Measurements from ENCODE around the gene DROSHA.

DROSHA gene

DNA sequence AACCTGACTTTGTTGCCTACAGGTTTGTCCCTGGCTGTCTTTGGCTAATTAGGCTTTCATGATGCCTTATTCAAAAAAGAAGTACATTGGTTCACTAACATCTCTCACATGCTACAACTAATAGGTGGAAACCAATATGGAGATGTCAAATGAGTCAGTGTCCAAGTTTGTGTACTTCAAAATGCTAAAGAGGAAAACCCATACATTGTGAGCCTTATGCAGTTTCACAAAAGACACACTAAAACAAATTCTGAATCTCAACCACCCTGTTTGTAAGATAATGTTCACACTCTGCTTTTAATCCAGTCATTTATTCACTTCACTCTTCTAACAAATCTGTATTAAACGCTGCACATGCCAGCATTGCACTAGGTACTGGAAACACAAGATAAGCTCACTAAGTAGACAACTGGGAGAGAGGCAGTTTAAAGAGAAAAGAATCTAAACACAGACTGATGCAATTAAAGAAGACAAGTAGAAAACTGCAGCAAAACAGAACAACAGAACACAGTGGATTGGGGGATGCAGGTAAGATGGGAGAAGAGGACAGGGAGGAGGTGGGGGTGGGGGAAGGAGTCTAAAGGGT, 104.1 kb downstream of the DROSHA start:
- DNase-seq, result no peak
- intact Hi-C loops (cut with DNase I), result no loop called here

GRCh38 chr5:31427013-31427723, 104.7 kb downstream of the DROSHA start:
- intact Hi-C loops (cut with DNase I), result no loop called here
- no peak for DNase-seq

DNA sequence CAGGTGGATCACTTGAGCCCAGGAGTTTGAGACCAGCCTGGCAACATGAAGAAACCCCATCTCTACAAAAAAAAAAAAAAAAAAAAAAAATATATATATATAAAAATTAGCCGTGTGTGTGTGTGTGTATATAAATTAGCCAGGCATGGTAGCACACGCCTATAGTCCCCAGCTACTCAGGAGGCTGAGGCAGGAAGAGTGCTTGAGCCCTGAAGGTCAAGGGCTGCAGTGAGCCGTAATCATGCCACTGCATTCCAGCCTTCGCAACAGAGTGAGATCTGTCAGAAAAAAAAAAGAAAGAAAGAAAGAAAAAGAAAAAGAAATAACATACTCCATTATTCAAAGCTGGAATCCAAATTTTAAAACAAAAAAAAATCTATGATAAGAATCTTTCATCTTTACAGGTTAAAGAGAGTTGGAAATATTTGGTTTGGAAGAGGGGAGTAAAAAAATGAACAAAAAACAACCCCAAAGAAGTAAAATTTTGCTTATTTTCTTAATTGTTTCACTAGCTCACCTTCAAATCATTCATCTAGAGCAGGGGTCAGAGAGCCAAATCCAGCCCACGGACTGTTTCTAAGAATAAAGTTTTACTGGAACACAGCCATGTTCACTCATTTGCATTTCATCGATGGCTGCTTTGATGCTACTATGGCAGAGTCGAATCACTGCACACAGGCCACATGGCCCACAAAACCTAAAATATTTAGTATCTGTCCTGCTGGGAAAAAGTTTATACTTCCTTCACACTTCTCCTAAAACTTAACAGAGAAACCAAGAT, 109.9 kb downstream of the DROSHA start:
- intact Hi-C loops (cut with DNase I), result no loop called here
- no peak for DNase-seq

GRCh38 chr5:31417512-31417911, 114.4 kb downstream of the DROSHA start:
- intact Hi-C loops (cut with DNase I), result no loop called here
- DNase-seq, result no peak

GRCh38 chr5:31416547-31416946, 115.3 kb downstream of the DROSHA start:
- DNase-seq, result no peak
- intact Hi-C loops (cut with DNase I), result no loop called here

DNA sequence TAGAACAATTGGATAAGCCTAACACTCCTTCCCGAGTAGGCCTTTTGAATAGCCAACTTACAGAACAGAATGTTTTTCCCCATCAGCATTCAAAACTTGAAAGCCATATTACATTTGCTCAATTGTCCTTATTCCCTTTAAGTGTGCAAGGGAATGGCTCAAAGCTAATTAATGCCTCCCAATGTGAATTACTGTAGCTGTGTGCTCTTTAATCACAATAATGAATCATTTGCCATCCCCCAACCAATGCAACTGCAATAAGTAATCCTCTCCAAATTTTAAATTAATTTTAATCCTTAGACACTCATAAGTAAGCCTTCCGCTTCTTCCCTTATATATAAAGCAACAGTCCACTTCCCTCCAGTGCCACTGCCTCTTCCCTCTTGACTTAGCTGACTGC, 115.9 kb downstream of the DROSHA start:
- DNase-seq, result no peak
- intact Hi-C loops (cut with DNase I), result no loop called here

DNA sequence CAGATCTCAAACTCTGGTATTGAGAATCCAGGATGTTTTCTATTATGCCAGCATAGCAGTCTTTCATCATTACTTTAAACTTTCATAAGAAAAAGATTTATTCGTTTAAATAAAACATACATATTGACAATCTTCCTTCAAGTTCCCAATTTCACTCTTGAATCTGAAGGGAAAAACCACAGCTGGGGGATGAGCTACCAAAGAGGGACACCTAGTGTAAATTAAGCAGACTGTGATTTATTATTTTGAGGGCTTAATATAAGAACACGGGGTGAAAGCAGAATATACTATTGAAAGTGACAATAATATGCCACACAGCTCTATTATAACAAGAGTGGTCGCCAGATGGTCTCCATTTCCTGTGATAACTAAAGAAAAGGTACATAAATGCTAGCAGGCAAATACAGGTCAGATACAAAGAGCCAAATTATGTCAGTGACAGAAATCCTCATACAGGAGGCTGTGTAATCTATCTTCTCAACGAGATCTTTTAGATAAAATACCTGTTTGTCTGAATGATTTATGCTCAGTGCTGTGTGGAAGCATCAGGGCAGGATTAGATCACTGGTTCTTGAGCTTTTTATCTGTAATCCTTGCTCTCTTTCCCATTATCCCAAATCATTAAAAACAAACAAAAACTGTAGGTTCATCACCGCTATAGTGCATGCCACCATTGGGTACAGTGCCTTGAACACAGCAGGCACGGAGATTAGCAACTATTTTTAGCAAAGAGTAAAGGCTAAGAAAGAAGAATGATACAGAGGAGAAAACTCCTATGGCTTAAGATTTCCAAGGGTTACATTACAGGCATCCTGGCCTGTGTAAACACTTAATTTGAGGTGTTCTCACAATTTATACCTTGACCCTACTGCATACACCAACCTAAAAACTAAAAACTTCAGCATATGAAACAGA, 116.6 kb downstream of the DROSHA start:
- no peak for DNase-seq
- intact Hi-C loops (cut with DNase I), result no loop called here

GRCh38 chr5:31413030-31413812, 118.7 kb downstream of the DROSHA start:
- DNase-seq, result peak in 32 of 42 donors; percentile 10 to 54 (median 32)
- intact Hi-C loops (cut with DNase I), result no loop called here

- no peak for DNase-seq
- intact Hi-C loops (cut with DNase I), result no loop called here
These were observed 119.6 kb downstream of the DROSHA start for GRCh38 chr5:31412324-31412723.

GRCh38 chr5:31410089-31410488, 121.8 kb downstream of the DROSHA start:
- DNase-seq, result peak in 7 of 42 donors; percentile 6 to 61 (median 19)
- intact Hi-C loops (cut with DNase I), result no loop called here

DNA sequence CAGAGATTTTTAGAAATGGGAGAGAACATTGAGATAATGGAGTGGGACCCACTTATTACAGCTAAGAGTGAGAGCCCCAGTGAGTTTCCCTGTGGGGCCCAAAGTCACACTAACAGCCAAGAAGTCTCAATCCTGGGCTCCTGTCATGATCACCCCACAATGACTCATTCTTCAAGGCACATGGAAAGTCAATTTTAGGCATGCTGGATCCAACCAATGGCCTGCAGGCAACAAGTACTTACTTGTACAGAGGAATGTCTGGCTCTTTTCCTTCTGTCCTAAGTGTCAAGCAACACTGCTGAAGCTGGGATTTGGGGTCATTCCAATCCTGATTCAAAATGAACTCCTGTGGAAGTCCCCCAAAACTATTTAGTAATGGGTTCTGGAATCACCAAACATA, 123.1 kb downstream of the DROSHA start:
- intact Hi-C loops (cut with DNase I), result no loop called here
- DNase-seq, result no peak

- intact Hi-C loops (cut with DNase I), result no loop called here
- no peak for DNase-seq
These were observed 123.8 kb downstream of the DROSHA start for GRCh38 chr5:31407921-31408693.

DNA sequence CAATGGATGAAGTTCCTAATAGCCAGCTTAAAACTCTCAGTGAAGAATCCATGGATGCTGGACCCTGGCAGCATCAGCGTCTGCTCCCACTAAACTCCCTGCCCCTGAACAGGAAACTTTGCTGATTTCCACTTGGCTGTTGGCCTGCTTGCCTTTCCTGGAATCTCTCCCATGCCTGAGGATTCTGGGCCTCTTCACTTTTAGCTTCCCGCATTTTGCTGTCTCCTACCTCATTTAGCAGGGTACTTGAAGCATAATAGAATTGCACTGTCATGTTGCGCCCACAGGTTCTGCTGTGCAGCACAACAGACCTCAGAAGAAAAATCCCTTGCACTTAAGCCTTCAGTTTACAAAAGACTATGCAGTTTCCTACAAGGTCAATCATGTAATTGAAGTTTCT, 127.6 kb downstream of the DROSHA start:
- intact Hi-C loops (cut with DNase I), result no loop called here
- peak in 22 of 42 donors; percentile 2 to 68 (median 28) for DNase-seq

DNA sequence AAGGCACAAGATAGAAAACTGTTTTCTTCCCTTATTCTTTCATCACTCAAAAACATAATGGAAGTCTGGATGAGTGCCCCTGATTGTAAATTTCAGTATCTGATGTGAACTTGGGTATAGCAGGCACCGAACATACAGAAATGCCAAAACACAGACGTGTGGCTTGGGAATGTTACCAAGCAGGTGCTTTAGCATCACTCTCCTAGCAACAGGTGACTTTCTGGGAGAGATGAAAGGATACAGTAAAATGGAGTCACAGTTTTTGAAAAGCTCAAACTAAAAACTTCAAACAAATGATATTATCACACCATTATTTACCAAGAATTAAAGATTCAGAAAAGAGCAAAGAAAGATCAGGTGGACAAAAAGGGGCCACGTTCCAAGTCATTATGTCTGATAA, 130.2 kb downstream of the DROSHA start:
- intact Hi-C loops (cut with DNase I), result no loop called here
- DNase-seq, result no peak

DNA sequence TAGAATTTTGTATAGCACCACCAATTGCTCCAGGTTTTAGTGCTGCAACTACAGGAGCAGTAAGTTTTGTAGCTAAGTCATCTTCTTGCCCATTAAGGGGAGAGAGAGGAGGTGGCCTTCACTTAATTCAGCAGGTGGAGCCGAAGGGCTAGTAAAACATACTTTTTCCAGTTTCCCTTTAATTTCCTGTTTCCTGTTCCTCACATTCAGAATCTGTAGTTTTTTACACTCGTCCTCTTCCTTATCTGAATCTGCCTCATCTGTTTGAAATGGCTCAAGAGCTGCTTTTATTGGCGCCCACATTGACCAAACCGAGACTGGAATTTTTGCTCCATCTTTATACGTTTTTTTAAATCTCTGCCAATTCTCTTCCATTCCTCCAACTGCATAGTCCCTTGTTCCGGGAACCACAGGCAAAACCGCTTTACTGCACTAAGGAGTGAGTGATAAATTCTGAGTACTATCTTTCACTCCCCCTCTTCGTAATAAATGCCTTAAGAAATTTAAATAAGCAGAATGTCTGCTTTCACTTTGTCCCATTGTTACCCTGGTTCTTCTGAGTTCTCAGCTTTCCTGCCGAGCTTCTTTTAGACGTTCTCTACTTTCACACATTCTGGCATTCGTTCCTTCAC, 133.9 kb downstream of the DROSHA start:
- no peak for DNase-seq
- intact Hi-C loops (cut with DNase I), result no loop called here

DNA sequence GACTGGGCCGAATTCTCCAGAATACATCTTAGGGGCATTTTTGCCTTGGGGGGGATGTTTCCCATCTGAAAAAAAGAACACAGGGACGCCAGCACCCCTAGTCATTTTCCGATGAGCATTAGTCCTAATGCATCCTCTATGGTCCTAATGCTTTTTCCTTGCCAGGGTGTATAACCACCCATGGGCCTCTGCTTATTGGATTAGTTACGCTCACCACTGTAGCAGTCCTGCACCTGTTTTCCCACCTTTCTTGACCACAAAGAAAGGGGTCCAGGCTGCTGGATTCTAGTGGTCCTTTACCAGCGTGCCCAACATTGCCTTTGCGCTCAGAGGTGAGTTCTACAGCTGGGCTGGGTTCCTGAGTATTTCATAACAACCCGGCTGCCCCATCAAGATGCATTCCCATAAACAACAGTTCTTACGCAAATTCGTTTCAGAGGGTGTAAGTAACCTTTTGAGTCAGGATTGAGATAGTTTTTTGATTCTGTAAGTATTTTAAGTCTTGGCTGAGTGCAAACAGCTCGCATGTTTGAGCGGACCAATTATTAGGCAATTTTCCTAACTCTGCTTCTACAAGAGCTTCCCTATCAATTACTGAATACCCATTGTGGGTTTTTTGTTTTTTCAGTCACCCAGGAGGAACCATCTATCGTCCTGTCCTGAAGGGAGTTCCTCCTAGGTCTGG, 135.1 kb downstream of the DROSHA start:
- intact Hi-C loops (cut with DNase I), result no loop called here
- DNase-seq, result no peak

All from head of caudate nucleus (tissue), 42 donors.